ENCODE results near the gene TBX6.

GRCh38 chr16:30127993-30128392 lies 36.3 kb upstream of the TBX6 start:
- TF ChIP-seq EZH2 (IDR thresholded peaks at IDR 0.05) = no peak
- TF ChIP-seq, protein P1, sequence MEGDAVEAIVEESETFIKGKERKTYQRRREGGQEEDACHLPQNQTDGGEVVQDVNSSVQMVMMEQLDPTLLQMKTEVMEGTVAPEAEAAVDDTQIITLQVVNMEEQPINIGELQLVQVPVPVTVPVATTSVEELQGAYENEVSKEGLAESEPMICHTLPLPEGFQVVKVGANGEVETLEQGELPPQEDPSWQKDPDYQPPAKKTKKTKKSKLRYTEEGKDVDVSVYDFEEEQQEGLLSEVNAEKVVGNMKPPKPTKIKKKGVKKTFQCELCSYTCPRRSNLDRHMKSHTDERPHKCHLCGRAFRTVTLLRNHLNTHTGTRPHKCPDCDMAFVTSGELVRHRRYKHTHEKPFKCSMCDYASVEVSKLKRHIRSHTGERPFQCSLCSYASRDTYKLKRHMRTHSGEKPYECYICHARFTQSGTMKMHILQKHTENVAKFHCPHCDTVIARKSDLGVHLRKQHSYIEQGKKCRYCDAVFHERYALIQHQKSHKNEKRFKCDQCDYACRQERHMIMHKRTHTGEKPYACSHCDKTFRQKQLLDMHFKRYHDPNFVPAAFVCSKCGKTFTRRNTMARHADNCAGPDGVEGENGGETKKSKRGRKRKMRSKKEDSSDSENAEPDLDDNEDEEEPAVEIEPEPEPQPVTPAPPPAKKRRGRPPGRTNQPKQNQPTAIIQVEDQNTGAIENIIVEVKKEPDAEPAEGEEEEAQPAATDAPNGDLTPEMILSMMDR (IDR thresholded peaks at IDR 0.05 in 2 of 3, conservative IDR thresholded peaks at IDR 0.05 in 1 of 3; ENCODE audit: borderline replicate concordance in 1 of 3, insufficient read depth in 1 of 3, low read depth in 2 of 3, low read length in 2 of 3) = no peak
- no peak for TF ChIP-seq SP1 (IDR thresholded peaks at IDR 0.05; ENCODE audit: low read depth)
- TF ChIP-seq POLR2AphosphoS5 (IDR thresholded peaks at IDR 0.05; ENCODE audit: low read depth, low read length) = no peak
- TF ChIP-seq, protein P2, sequence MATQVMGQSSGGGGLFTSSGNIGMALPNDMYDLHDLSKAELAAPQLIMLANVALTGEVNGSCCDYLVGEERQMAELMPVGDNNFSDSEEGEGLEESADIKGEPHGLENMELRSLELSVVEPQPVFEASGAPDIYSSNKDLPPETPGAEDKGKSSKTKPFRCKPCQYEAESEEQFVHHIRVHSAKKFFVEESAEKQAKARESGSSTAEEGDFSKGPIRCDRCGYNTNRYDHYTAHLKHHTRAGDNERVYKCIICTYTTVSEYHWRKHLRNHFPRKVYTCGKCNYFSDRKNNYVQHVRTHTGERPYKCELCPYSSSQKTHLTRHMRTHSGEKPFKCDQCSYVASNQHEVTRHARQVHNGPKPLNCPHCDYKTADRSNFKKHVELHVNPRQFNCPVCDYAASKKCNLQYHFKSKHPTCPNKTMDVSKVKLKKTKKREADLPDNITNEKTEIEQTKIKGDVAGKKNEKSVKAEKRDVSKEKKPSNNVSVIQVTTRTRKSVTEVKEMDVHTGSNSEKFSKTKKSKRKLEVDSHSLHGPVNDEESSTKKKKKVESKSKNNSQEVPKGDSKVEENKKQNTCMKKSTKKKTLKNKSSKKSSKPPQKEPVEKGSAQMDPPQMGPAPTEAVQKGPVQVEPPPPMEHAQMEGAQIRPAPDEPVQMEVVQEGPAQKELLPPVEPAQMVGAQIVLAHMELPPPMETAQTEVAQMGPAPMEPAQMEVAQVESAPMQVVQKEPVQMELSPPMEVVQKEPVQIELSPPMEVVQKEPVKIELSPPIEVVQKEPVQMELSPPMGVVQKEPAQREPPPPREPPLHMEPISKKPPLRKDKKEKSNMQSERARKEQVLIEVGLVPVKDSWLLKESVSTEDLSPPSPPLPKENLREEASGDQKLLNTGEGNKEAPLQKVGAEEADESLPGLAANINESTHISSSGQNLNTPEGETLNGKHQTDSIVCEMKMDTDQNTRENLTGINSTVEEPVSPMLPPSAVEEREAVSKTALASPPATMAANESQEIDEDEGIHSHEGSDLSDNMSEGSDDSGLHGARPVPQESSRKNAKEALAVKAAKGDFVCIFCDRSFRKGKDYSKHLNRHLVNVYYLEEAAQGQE (IDR thresholded peaks at IDR 0.05; ENCODE audit: low read depth) = no peak
- no peak for TF ChIP-seq JUND (IDR thresholded peaks at IDR 0.05)
- TF ChIP-seq POLR2A (IDR thresholded peaks at IDR 0.05; ENCODE audit: borderline replicate concordance, extremely low read depth, insufficient read depth, insufficient read length) = no peak
- TF ChIP-seq, protein P3, sequence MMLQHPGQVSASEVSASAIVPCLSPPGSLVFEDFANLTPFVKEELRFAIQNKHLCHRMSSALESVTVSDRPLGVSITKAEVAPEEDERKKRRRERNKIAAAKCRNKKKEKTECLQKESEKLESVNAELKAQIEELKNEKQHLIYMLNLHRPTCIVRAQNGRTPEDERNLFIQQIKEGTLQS (IDR thresholded peaks at IDR 0.05) = no peak
- TF ChIP-seq EZH2phosphoT487 (IDR thresholded peaks at IDR 0.05; ENCODE audit: borderline replicate concordance) = no peak

Measured in HCT116 (cell line).